Measurements from ENCODE around the gene OR8K1. TPM values are rescaled to one million over a fixed set of nuclear protein-coding genes. Genes with fewer than 3 reads are reported as not detected.

Gene OR8K1
- polyA plus RNA-seq, 1 donor from 2014 or later: not detected

DNA sequence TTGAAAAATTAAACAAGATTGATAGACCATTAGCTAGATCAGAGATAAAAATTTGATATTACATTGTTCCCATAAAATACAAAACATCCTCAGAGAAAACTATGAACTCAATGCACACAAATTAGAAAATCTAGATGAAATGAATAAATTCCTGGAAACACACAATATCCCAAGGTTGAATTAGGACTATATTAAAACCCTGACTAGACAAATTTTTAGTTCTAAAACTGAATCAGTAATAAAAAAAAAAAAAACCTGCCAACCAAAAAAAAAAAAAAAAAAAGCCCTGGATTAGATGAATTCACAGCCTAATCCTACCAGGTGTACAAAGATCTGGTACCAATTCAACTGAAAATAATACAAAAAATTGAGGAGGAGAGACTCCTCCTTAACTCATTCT is 5.5 kb upstream of the OR8K1 start:
- H3F3A ChIP-seq (ENCODE audit: insufficient read depth, low read length, poor library complexity, severe bottlenecking): no peaks in the 10 kb centered on the region
- no peak overlapping the region for H3K4me3 ChIP-seq (ENCODE audit: low read length)
- no peaks in the 10 kb centered on the region for H3K9me2 ChIP-seq (ENCODE audit: insufficient read depth, low read length)
- H3K9me3 ChIP-seq (ENCODE audit: low read length): no peaks in the 10 kb centered on the region
- no peak overlapping the region for H3K4me2 ChIP-seq (ENCODE audit: low read length)
- H4K20me1 ChIP-seq (ENCODE audit: insufficient read depth): no peaks in the 10 kb centered on the region
- H3K36me3 ChIP-seq (ENCODE audit: insufficient read depth, low read length): no peaks in the 10 kb centered on the region
- no peak overlapping the region for H3K9ac ChIP-seq (ENCODE audit: low read length)
- TF ChIP-seq EZH2 (IDR thresholded peaks at IDR 0.05; ENCODE audit: borderline replicate concordance, insufficient read depth, low read length, poor library complexity, severe bottlenecking) (no peak), POLR2AphosphoS5 (IDR thresholded peaks at IDR 0.05) (no peak), RAD21 (conservative IDR thresholded peaks at IDR 0.05) (no peak), TAF1 (IDR thresholded peaks at IDR 0.05; ENCODE audit: low read depth) (no peak)
- H3K27me3 ChIP-seq (ENCODE audit: insufficient read depth, low read depth, low read length): no peaks in the 10 kb centered on the region
- H2AFZ ChIP-seq (ENCODE audit: low read depth, low read length): no peak overlapping the region
- no peak overlapping the region for H3K27ac ChIP-seq (ENCODE audit: low read length)
- H3K79me2 ChIP-seq (replicated peaks; ENCODE audit: insufficient read depth, low read length): no peaks in the 10 kb centered on the region

GRCh38 chr11:56353991-56354390 is 8.2 kb downstream of the OR8K1 start, which contains the start of gene OR8J1:
Gene OR8J1, plus strand, starts transcription at chr11:56354291. Its CDS starts 5,956 bp downstream, at chr11:56360247.
- no peak within 1 kb of the TSS for H3K27ac ChIP-seq (ENCODE audit: low read length)
- H2AFZ ChIP-seq (ENCODE audit: low read depth, low read length): no peak within 1 kb of the TSS
- H3K27me3 ChIP-seq (ENCODE audit: insufficient read depth, low read depth, low read length): no peaks in the 10 kb centered on the region
- TF ChIP-seq, protein P1, sequence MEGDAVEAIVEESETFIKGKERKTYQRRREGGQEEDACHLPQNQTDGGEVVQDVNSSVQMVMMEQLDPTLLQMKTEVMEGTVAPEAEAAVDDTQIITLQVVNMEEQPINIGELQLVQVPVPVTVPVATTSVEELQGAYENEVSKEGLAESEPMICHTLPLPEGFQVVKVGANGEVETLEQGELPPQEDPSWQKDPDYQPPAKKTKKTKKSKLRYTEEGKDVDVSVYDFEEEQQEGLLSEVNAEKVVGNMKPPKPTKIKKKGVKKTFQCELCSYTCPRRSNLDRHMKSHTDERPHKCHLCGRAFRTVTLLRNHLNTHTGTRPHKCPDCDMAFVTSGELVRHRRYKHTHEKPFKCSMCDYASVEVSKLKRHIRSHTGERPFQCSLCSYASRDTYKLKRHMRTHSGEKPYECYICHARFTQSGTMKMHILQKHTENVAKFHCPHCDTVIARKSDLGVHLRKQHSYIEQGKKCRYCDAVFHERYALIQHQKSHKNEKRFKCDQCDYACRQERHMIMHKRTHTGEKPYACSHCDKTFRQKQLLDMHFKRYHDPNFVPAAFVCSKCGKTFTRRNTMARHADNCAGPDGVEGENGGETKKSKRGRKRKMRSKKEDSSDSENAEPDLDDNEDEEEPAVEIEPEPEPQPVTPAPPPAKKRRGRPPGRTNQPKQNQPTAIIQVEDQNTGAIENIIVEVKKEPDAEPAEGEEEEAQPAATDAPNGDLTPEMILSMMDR (IDR thresholded peaks at IDR 0.05; ENCODE audit: poor library complexity, severe bottlenecking): no peak
- no peak for TF ChIP-seq EZH2 (IDR thresholded peaks at IDR 0.05; ENCODE audit: borderline replicate concordance, insufficient read depth, low read length, poor library complexity, severe bottlenecking)
- no peak for TF ChIP-seq EP300 (conservative IDR thresholded peaks at IDR 0.05; ENCODE audit: poor library complexity, severe bottlenecking)
- TF ChIP-seq RAD21 (conservative IDR thresholded peaks at IDR 0.05): no peak
- no peak for TF ChIP-seq SMC3 (conservative IDR thresholded peaks at IDR 0.05; ENCODE audit: poor library complexity)
- no peak for TF ChIP-seq MXI1 (conservative IDR thresholded peaks at IDR 0.05; ENCODE audit: poor library complexity, severe bottlenecking)
- no peak for TF ChIP-seq POLR2AphosphoS5 (IDR thresholded peaks at IDR 0.05)
- TF ChIP-seq, protein P2, sequence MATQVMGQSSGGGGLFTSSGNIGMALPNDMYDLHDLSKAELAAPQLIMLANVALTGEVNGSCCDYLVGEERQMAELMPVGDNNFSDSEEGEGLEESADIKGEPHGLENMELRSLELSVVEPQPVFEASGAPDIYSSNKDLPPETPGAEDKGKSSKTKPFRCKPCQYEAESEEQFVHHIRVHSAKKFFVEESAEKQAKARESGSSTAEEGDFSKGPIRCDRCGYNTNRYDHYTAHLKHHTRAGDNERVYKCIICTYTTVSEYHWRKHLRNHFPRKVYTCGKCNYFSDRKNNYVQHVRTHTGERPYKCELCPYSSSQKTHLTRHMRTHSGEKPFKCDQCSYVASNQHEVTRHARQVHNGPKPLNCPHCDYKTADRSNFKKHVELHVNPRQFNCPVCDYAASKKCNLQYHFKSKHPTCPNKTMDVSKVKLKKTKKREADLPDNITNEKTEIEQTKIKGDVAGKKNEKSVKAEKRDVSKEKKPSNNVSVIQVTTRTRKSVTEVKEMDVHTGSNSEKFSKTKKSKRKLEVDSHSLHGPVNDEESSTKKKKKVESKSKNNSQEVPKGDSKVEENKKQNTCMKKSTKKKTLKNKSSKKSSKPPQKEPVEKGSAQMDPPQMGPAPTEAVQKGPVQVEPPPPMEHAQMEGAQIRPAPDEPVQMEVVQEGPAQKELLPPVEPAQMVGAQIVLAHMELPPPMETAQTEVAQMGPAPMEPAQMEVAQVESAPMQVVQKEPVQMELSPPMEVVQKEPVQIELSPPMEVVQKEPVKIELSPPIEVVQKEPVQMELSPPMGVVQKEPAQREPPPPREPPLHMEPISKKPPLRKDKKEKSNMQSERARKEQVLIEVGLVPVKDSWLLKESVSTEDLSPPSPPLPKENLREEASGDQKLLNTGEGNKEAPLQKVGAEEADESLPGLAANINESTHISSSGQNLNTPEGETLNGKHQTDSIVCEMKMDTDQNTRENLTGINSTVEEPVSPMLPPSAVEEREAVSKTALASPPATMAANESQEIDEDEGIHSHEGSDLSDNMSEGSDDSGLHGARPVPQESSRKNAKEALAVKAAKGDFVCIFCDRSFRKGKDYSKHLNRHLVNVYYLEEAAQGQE (IDR thresholded peaks at IDR 0.05; ENCODE audit: borderline replicate concordance): no peak
- H3K9ac ChIP-seq (ENCODE audit: low read length): no peak within 1 kb of the TSS
- no peaks in the 10 kb centered on the region for H4K20me1 ChIP-seq (ENCODE audit: insufficient read depth)
- H3F3A ChIP-seq (ENCODE audit: insufficient read depth, low read length, poor library complexity, severe bottlenecking): no peaks in the 10 kb centered on the region
- H3K9me2 ChIP-seq (ENCODE audit: insufficient read depth, low read length): no peaks in the 10 kb centered on the region
- no peaks in the 10 kb centered on the region for H3K9me3 ChIP-seq (ENCODE audit: low read length)
- H3K4me2 ChIP-seq (ENCODE audit: low read length): no peak within 1 kb of the TSS
- H3K4me3 ChIP-seq (ENCODE audit: low read length): no peak within 1 kb of the TSS
- H3K79me2 ChIP-seq (replicated peaks; ENCODE audit: insufficient read depth, low read length): no peaks in the 10 kb centered on the region
- no peaks in the 10 kb centered on the region for H3K36me3 ChIP-seq (ENCODE audit: insufficient read depth, low read length)
